GM19463 (cell line): ENCODE results near the gene SVIL.
"Not testable (repeated sequence)": the region's sequence is repeated elsewhere in the genome, so short reads cannot be mapped to it uniquely, and the experiment has no call there.

Experiments used
- ATAC-seq: cut with Tn5 transposase; IDR thresholded peaks from one replicate; pipeline ENCODE4 v1.9.1; 2021; ENCODE audit warnings: mild to moderate bottlenecking, moderate library complexity; ENCODE audit not compliant: unreplicated experiment

SVIL gene

DNA sequence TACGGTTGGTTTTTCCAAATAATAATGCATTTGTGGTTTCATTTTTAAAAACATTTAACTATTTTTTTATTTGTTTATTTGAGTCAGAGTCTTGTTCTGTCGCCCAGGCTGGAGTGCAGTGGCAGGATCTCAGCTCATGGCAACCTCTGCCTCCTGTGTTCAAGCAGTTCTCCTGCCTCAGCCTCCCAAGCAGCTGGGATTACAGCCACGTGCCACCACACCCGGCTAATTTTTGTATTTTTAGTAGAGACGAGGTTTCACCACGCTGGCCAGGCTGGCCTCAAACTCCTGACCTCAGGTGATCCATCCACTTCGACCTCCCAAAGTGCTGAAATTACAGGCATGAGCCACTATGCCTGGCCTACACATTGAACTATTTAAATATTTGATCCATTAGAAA lies 28.1 kb downstream of the SVIL start:
- not testable (repeated sequence) for ATAC-seq

DNA sequence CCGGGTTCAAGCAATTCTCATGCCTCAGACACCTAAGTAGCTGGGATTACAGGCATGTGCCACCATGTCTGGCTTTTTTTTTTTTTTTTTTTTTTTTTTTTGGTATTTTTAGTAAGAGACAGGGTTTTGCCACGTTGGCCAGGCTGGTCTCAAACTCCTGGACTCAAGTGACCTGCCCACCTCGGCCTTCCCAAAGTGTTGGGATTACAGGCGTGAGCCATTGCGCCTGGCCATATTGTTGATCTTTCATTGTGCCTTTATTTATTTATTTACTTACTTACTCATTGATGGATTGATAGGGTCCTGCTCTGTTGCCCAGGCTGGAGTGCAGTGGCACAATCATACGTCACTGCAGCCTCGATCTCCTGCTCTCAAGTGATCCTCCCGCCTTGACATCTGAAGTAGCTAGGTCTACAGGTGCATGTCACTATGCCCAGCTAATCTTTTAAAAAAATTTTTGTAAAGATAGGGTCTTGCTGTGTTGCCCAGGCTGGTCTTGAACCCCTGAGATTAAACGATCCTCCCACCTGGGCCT lies 30.4 kb downstream of the SVIL start:
- ATAC-seq = no peak

DNA sequence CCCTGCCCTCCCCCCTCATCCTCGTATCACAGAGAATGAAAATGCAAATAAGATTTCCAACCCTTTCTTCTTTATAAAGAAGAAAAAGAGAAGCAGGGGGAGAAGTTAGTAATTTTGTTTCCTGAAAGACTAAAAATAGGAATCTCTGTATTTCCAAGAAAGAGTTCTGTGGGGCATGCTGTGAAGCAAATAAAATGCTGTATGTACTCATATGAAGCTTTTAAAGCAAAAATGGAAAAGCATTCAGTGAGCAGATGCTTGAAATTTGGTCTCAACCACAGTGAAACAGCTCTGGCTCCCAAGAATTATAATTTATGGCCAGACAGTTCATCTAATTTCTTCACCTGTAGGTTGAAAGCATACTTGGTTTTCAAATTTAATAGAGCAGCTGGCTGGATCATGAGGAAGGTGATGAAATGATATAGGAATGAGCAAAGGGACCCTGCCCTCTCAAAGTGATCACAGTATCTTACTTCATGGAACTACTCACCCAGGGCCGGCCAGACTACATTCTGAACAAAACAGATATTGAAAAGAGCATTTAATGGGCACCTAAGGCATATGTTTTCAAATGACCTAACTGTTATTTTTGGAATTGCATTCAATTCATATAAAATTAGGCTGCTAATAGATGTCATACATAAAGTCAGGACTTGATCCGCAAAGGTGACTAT lies 31.4 kb downstream of the SVIL start:
- ATAC-seq = no peak

DNA sequence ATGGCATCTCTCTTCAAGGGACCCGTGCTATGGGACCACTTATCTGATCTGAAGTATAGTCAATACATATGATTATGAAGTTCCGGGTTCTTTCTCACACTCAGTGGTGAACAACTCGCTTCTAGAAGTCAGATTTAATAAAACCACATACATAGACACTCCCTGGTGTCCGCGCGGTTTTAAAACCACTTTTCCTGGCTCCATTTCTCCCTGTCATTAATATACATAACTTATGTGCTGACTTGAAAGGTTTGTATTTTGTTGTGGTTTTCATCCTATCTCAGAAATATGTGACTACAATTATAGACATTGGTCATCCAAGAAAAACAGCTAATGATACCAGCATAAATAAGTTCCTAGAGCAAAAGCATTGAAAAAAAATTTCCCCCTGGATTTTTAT lies 34.0 kb downstream of the SVIL start:
- ATAC-seq = no peak

DNA sequence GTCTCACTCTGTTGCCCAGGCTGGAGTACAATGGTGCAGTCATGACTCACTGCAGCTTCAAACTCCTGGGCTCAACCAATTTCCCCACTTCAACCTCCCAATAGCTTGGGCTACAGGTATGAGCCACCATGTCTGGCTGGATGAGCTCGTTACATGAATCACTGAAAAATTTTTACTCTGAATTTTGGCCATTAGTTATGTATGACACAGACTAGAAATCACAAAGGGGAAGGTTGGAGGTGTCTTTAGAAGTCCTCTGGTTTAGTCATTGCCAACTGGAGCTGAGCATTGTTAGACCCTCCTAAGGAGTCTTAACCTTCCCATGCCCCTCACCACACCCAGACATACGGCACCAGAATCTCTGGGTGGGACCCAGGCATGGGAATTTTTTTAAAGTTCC lies 34.7 kb downstream of the SVIL start:
- ATAC-seq = no peak

DNA sequence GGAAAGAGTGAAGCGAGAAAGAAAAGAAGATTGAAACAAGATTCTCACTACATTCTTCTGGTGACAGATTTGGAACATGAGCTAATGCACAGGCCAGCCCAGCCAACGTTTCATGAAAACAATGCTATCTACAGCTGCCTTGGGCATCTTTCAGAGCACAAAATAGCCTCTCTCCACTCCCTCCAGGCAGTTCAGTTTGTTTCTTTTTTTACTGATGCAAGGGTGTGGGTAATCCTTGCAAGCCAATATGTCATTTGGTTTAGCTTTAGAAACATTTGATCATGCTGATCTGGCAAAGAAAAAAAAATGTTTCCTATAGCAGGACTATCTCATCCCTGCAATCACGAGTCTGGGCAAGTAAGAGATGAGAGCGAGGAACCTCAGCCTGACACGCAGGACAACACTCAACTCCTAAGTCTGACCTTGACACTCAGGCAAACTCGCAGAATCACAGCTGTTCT lies 35.9 kb downstream of the SVIL start:
- no peak for ATAC-seq

DNA sequence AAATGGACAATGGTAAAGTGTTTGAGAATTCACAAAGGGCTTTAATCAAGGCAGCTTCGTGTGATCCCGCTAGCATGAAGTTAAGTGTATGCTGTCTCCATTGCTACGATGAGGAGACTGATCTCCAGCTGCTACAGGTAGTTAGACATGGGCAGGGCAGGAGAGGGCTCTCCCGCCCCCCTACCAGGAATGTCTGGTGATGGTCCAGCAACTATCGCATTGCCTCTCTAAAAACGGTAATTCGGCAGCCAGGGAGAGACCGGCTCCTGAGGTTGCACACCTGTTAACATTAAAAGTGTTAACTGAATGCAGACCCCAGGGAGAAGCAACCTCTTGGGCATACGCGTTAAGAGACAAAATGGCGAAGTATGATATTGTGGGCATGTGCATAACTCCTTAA lies 37.9 kb downstream of the SVIL start:
- ATAC-seq = no peak

DNA sequence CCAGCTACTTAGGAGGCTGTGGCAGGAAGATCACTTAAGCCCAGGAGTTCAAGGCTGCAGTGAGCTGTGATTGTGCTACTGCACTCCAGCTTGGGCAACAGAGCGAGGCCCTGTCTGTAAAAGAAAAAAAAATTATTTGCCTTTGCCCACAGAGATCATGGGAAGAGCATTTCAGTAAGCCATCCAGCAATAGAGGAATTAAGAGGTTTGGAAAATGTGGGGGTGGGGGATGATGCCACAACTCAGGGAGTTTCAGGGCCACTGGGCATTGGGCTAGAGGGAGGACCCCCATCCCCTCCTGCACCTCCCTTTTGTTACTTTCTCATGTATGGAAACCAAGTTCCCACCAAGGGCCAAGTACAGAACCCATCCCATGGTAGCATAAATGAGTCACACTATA lies 38.4 kb downstream of the SVIL start:
- no peak for ATAC-seq

DNA sequence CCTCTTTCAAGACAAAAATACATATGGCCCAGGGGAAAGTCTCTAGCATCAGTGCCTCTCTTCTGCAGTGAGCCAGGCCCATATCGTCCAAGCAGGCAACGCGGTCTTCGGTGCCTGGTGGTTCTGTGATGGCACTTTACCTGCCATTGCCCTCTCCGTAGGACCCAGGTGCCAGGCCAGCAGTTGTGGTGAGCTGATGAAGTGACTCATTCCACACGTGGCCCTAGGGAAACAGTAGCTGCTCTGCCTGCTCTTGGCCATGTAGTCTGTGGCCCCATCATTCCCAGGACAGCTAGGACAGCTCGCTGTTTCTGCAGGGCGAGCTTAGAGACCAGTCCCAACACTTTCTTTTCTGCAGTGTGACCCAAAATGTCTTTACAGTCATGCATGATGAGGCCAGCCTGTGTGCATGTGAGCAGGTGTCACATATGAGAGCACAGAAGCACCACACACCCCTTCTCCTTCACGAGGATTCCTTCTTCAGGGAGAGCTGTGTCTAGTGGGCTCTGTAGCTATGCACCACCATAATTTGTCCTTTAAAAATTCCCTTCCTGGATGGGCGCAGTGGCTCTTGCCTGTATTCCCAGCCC lies 39.0 kb downstream of the SVIL start:
- ATAC-seq = no peak

DNA sequence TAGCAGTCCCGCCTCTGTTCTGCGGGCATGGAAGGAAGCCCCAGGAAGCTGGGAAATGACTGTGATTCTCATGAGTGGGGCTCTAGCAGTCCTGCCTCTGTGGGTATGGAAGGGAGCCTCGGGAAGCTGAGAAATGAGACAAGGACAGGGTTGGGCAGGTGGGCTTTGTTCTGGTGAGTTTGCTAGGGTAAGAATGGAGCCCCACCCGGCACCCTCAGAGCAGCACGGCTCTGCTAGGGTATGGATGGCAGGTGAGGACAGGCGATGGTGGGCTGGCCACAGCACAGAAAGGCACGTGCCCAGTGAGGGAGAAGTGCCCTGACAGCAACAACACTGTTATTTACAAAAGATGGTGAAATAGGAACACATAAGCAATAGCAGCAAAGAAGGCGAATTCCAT lies 39.6 kb downstream of the SVIL start:
- ATAC-seq = no peak

DNA sequence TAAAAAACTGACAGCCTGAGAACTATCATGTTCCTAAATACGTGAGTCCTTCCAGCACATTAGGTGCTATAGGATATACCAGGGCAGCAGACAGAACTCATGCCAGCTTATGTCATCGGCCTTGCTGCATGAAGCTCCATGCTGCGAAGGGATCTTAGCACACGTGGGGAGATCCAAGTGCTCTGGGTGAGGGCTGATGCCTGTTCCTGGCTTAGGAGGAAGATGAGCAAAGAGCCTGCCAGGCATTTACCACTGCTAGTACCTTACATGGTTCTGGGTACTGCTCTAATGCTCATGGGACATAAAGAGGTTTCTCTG lies 43.2 kb downstream of the SVIL start:
- no peak for ATAC-seq

DNA sequence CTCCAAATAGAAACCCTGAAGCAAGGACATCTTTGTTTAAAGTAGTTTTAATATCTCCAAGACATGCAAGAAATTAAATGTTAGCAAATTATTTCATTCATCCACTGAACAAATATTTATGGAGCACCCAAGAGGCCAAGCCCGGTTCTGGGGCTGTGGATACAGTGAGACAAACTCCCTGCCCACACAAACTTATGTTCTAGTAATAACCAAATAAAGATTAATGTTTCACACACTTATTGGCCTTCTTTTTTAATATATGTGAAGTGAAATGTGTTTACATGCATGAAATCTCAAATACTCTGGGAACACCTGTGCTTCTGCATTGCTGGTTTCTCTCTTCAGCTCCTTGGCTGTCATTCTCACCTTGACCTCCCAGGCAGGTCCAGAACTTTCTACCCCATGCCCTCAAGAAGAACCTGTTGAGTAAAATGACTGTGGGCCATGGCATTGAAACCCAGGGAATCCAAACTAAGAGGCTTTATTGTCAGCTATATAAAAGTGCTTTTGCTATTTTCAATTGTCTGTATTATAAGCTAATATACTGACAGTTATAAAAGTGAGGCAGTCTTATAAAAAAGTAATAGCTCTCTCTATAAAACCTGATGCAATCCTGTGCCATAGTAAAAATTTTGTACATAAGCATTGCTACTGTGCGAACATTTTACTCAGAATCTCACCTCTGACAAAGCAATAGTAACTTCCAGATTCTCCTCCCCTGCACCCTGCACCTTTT lies 43.7 kb downstream of the SVIL start:
- no peak for ATAC-seq

DNA sequence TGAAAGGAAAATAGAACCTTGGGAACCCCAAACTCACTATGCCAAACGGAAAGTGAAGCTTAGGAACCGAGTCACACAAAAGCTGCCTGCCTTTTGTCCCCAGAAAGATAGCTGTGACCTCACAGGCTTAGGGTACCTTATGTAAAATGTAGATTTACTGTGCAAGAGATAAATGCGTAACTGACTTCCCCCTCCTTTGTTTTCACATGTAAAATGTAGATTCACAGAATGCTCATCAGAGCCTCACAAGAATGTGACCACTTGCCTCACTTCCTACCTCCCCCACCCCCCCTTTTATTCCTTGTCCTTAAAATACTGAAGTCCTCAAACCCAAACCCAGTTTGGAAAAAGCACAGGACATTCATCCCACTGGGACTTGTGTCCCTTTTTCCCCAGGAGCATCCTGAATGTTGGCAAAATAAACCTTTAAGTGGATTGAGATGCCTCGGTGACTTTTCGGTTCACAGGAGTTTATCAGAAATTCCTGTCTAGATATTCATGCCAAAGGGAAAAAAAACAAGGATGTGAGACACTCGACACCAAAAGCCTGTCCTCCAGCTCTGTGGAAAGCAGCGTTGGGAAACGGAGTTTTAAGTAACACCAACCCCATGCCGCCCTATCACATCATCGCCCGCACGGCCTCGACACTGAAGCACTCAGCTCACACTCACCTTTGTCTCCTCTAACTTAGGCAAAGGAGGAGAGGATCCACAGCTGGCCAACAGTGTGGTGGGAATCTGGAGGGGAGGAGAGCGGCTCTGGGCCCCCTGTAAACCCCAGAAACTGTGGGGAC lies 45.9 kb downstream of the SVIL start:
- no peak for ATAC-seq

DNA sequence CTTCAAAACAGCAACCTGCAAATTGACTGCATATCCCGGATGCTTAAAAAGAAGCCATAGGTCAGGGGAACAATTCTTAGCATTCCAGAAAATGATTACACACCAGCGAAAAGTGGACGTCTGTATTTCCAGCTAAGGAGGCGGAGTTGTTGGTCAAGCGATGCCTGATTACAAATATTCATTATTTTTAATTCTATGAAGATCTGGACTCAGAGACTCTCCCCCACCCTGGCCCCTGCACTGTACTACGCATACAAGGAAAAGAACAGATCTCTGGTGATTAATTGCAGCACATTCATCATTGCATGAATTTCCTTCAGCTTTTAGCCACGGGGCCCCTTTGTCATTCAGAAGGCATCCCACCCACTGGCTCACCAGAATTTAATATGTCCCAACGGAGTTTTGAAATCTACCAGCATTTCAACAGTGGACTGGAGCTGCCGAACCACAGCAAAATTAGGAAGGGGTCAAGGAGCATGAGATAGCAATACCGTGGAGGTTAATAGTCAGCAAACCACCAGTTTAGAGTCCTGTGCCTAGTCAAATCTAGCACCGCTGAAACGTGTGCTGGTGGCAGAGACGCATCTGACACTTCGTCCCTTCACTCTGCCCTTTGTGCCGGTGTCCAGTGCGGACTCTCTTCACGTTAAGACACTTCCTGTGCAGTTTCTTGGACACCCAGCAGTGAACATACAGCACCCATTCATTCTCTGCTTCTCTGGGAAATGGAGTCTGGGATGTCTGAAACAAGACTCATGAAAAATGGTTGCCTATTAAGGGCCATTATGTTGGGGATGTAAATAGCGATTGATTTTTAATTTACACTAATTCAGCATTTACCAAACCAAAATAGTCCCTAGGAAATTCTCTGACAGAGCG lies 46.8 kb downstream of the SVIL start:
- ATAC-seq = not testable (repeated sequence)

DNA sequence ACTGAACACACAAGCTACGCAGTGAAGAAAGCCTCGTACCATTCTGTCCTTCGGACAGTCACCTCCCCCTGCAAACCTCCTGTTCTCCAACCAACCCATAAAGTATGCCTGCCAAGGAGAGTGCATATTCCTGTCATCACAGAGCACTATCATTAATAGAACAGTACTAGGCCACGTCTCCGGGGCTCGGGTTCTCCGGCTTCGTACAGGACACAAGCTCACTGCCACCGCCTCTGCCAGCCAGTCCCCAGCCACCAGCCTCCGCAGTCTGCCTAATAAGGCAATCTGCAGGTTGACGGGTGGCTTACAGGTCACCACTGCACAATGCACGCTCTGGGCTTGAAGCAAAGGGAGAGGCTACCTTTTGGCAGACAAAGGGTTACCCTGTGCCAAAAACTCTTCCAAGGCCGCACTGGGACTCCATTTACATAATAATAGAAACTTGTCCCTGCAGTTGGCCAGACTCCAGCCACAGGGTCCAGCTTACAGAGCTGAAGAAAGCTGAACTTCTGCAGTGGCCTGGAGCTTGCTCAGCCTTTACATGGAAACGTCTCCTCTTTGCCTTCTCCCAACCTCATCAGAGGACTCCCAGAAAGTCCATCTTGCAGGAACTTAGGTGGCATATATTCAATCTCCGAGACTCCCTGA lies 47.5 kb downstream of the SVIL start:
- not testable (repeated sequence) for ATAC-seq

DNA sequence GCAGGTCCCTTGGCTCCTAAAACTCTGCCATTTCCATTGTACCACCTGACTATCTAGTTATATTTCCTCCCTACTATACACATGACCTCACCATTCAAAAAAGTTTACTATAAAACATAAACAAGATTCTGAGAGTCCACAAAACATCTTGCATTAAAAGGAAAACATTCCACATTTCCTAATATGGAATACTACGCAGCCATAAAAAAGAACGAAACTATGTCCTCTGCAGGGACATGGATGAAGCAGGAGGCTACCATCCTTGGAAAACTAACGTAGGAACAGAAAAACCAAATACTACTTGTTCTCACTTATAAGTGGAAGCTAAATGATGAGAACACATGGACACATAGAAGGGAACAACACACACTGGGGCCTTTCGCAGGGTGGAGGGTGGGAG lies 48.3 kb downstream of the SVIL start:
- no peak for ATAC-seq

DNA sequence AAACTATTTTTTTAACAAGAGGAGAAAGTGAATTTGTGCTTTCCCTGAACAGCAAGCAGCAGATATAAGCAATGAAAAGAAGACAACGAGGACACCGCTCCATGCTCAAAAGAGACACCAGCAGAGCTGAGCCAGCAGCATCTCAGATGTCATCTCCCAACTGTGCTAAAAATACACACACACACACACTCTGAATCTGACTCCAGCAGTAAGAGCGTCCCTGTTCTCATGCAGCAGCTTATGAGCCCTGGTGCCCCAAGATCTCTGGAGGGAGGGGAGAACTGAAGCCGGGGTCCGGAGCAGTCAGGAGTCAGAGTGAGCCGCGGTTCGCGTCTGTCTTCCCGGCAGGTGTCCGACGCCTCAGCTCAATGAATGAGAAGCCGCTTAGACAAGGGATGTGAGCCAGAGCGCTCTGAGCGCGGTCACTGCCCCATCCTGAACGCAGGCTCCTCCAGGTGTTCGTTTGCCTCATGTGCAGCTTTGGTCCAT lies 49.2 kb downstream of the SVIL start:
- ATAC-seq = no peak

DNA sequence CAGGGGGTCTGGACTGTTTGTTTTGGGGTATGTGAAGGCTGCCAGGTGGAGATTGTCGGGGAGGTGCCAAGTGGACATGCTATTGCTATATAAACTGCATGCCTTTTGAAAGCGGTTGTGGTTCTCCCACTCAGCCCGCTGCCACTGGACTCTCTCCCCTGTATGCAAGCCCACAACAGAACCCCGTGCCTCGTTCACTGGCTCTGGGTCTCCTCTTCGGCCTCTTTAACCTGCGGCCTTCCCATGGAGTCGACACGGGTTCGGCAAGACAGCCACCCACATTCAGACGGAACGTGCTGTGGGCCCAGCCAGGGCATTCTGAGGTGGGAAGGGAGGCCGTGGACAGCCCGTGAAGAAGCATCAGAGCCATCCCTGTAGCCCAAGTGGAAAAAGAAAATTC lies 50.3 kb downstream of the SVIL start:
- ATAC-seq = no peak

DNA sequence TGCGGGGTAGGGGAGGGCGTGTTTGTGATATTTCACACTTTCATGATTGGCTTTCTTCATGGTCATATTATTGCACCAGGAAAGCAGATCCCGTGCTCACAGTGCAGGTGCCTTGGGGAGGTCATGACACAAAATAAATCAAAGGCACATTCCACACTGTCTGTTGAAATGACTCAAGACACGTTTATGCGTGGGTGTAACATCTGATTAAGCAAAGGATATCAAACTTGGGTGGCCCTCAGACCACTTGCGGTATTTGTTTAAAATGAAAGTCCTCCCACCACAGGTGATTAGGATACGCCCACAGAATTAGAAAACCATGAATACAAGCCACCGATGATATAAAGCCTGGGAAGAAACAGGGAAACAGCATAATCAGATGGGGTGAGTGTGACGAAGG lies 51.1 kb downstream of the SVIL start:
- no peak for ATAC-seq

DNA sequence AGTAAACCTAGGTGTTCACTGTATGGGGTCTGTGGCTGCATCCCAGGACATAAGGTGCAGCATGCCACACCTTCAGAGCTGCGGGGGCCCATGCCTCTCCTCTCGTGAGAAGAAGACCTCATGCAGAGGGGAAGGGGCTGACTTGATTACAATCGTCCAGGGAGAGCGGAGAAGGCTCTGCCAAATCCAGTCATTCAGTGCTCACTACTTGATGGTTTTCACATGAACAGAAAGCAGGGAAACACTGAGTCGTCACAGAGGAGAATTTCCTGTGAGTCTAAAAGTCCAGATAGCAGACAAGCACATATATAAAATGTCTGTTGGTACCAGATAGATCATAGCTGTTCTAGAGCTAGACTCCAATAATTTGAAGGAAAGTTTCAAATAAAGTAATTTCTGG lies 52.0 kb downstream of the SVIL start:
- not testable (repeated sequence) for ATAC-seq
